Measurements from ENCODE around the gene PPT2.

DNA sequence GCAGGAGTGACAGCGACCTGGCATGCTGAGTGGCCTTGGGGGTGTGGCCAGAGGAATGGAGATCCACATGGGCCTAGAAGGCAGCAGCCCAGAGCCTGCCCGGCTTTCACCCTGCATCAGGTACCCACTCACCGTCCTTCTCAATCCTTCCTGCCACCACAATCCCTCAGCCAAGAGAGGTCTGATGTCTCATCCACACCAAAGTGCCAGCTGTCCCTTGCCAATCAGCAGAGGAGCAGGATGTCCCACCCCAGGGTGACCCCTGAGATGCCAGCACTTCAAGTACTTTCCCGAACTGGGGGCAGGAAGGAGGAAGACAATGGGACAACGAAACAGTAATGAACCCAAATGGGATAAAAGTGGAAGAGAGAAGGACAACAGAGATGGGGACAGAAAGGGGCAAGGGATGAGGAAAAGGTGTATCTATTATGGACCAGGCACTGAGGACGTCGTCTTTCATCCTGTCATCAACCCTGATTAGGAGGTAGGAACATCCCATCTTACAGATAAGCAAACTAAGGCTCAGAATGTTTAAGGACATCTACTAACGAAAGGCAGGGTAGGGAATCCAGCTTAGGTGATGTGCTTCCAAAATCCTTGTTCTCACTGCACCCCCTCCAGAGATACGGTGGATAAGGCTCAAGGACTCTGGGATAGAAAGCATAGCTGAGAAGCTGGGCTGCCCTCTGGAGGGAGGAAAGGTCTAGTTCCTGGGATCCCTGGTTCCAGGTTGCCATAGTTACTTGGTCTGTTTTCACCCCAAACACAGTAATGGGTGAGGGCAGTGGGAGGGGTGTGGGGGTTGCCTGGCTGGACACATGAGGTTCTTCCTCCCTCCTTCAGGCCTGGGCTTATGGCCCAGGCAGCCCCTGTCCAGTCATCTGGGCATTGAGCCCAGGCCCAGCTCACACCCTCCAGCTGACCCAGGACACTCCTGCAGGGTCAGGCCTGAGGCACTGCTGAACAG is 40.3 kb upstream of the PPT2 start:
- no peak for TF ChIP-seq ETS1 (IDR thresholded peaks at IDR 0.05)
- peak; percentile 32 to 59; a peak in 3 of 4 replicates for TF ChIP-seq CTCF (conservative IDR thresholded peaks at IDR 0.05; ENCODE audit: low read depth in 2 of 2)
- TF ChIP-seq, protein P1, sequence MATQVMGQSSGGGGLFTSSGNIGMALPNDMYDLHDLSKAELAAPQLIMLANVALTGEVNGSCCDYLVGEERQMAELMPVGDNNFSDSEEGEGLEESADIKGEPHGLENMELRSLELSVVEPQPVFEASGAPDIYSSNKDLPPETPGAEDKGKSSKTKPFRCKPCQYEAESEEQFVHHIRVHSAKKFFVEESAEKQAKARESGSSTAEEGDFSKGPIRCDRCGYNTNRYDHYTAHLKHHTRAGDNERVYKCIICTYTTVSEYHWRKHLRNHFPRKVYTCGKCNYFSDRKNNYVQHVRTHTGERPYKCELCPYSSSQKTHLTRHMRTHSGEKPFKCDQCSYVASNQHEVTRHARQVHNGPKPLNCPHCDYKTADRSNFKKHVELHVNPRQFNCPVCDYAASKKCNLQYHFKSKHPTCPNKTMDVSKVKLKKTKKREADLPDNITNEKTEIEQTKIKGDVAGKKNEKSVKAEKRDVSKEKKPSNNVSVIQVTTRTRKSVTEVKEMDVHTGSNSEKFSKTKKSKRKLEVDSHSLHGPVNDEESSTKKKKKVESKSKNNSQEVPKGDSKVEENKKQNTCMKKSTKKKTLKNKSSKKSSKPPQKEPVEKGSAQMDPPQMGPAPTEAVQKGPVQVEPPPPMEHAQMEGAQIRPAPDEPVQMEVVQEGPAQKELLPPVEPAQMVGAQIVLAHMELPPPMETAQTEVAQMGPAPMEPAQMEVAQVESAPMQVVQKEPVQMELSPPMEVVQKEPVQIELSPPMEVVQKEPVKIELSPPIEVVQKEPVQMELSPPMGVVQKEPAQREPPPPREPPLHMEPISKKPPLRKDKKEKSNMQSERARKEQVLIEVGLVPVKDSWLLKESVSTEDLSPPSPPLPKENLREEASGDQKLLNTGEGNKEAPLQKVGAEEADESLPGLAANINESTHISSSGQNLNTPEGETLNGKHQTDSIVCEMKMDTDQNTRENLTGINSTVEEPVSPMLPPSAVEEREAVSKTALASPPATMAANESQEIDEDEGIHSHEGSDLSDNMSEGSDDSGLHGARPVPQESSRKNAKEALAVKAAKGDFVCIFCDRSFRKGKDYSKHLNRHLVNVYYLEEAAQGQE (IDR thresholded peaks at IDR 0.05; ENCODE audit: unreplicated experiment) = no peak
- no peak for TF ChIP-seq EZH2 (IDR thresholded peaks at IDR 0.05; ENCODE audit: low read depth, unreplicated experiment)
- TF ChIP-seq STAT1 (IDR thresholded peaks at IDR 0.05; ENCODE audit: unreplicated experiment) = no peak
- no peak for TF ChIP-seq POLR2AphosphoS5 (IDR thresholded peaks at IDR 0.05; ENCODE audit: low read depth)
- TF ChIP-seq EZH2phosphoT487 (IDR thresholded peaks at IDR 0.05; ENCODE audit: unreplicated experiment) = no peak
- TF ChIP-seq CREB1 (CRISPR knock-in tag; IDR thresholded peaks at IDR 0.05; ENCODE audit: low read depth) = no peak
- no peak for TF ChIP-seq NANOG (IDR thresholded peaks at IDR 0.05; ENCODE audit: borderline replicate concordance)

Data from GM23338 (cell line).